ENCODE results near the gene NPLOC4.

DNA sequence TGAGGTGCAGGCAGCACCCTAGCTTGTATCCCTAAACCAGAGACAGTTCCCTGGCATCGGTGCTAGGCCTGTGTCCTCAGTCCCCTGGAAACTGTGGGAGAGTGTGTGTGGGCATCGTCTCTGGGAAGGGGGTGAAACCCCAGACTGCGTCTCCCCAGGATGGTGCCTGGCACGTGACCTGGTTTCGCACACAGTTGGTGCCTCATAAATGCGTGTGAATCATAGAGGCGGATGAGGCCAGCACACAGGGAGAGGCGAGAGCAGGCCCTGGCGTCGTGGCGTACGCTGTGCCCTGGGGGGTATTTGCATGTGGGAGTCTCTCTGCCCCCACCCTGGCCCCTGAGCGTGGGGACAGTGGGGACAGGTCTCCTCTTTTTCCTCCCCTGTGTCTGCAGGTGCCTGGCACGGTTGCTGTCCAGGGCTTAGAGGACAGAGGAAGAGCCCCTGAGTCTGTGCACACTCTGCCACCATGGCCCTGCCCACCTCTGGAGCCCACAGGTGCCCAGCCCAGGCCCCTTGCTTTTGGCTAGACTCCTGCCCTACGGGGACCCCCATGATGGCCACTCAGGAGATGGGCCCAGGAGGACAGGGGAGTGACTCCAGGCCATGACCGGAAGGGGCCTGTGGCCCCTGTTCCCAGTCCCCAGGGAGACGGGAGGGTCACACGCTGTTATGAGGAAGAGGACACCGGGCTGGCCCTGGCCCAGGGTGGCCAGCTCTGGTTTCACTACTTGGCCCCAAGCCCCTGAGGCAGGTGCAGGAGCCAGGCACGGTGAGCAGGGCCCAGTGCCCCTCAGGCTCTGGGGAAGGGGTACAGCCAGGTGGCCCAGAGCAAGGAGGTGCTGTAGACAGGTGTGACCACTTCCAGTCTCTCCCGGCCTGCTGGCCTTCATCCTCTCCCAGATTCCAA lies 110.0 kb downstream of the NPLOC4 start:
- TF ChIP-seq POLR2A (IDR thresholded peaks at IDR 0.05) (no peak), EP300 (IDR thresholded peaks at IDR 0.05) (no peak)
- TF ChIP-seq, protein P1, sequence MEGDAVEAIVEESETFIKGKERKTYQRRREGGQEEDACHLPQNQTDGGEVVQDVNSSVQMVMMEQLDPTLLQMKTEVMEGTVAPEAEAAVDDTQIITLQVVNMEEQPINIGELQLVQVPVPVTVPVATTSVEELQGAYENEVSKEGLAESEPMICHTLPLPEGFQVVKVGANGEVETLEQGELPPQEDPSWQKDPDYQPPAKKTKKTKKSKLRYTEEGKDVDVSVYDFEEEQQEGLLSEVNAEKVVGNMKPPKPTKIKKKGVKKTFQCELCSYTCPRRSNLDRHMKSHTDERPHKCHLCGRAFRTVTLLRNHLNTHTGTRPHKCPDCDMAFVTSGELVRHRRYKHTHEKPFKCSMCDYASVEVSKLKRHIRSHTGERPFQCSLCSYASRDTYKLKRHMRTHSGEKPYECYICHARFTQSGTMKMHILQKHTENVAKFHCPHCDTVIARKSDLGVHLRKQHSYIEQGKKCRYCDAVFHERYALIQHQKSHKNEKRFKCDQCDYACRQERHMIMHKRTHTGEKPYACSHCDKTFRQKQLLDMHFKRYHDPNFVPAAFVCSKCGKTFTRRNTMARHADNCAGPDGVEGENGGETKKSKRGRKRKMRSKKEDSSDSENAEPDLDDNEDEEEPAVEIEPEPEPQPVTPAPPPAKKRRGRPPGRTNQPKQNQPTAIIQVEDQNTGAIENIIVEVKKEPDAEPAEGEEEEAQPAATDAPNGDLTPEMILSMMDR (IDR thresholded peaks at IDR 0.05) = no peak
